ENCODE measurements around the gene FHIP1B.

- TF ChIP-seq POLR2AphosphoS5 (IDR thresholded peaks at IDR 0.05) (peak; percentile 79), EP300 (IDR thresholded peaks at IDR 0.05) (peak; percentile 12), CTCF (IDR thresholded peaks at IDR 0.05) (no peak), POLR2A (IDR thresholded peaks at IDR 0.05) (no peak)
These were observed 17.6 kb upstream of the FHIP1B start for GRCh38 chr11:6251990-6252473.

Data from gastroesophageal sphincter (tissue), 3 donors.